ENCODE results near the gene GFOD1.
"Not testable (repeated sequence)": the region's sequence is repeated elsewhere in the genome, so short reads cannot be mapped to it uniquely, and the experiment has no call there.

GFOD1 gene

DNA sequence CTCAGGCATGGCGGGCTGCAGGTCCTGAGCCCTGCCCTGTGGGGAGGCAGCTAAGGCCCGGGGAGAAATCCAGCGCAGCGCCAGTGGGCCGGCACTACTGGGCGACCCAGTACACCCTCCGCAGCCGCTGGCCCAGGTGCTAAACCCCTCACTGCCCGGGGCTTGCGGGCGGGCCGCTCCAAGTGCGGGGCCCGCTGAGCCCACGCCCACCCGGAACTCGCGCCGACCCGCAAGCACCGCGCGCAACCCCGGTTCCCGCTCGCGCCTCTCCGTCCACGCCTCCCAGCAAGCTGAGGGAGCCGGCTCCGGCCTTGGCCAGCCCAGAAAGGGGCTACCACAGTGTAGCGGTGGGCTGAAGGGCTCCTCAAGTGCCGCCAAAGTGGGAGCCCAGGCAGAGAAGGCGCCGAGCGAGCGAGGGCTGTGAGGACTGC, 23.8 kb upstream of the GFOD1 start:
- DNase-seq, result not testable (repeated sequence)

DNA sequence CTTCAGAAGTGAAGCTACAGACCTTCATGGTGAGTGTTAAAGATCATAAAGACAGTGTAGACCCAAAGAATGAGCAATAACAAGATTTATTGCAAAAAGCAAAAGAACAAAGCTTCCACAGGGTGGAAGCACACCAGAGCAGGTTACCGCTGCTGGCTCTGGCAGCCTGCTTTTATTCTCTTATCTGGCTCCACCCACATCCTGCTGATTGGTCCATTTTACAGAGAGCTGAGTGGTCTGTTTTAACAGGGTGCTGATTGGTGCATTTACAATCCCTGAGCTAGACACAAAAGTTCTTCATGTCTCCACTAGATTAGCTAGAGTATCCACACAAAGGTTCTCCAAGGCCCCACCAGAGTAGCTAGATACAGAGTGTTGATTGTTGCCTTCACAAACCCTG, 23.0 kb upstream of the GFOD1 start:
- not testable (repeated sequence) for DNase-seq

DNA sequence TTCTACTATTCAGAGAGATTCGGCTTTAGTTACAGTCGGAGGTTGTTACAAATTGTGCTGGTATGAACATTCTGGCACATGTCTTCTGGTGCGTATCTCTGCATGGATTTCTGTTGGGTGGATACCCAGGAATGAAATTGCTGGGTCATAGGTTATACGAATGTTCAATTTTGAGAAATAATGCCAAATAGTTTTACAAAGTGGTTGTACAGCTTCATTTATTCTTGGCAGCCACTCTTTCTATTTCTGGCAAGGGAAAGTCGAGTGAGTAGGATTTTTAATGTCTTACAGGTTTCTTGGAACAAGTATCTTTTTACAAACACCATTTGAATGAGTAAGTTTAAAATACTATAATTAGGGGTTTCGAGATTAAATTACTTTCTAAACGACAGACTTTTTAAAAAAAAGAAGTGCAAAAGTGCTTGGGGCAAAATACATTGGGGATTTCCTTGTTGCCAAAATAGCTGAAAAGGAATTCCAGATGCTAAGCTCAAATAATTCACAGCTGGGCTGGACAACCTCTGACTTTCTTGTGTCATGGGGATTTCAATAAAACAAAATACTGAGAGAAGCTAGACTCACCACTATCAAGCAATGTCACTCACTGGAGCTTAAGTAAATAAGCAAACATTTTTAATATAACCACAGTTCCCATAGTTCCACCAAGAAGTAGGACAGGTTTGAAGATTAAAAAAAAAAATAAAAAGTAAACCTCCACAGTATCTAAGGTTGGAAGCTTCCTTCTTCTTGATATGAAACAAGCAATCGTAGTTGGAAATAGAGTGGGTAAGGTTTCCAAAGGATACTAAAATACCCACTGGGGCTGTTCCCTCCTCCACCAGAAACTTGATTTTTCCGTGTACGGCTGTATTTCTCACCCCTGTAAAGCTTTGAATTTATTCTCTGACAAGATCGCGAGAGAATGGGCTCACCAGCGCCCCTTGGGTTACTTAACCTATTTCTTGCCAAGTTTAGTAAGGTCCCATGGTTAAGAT, 21.6 kb upstream of the GFOD1 start:
- no peak for DNase-seq

DNA sequence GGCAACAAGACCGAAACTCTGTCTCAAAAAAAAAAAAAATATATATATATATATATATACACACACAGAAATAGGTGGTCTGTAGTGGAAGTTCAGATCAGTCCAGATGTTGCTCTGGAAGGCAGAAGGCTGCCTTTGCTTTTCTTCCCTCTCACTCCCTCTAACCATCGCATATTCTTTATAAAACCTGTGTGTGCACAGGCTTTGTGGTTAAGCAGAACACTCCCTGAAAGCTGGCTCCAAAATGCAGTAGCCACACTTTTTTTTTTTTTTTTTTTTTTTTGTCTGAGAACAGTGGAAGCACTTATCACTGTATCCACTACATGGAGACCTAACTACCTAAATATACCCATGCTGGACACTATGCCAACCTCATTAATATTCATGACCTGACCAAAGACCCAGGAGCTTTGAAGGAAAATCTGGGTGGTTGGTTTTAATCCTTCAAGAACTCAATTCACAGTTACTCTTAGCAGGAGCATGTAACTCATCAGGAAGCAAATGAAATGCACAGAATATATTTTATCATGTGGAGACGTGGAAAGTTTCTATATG, 20.0 kb upstream of the GFOD1 start:
- DNase-seq, result no peak

DNA sequence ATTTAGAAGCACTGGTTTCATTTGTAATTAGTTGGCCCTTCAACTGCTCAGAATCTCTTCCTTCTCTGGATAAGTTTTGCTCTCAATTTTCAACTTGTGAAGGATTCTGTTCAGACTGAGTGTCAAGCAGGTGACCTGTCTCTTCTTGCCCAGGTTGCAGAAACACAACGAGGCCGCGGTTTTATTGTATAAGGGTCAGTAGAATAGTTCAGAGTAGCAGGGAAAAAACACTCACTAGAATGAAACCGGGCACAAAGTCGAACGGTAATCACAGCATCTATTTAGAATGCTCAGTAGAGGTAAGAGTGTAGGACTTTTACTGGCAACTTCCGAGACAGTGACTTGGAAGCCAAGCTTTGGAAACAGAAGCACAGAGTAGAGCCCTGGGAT, 17.9 kb upstream of the GFOD1 start:
- DNase-seq, result no peak

DNA sequence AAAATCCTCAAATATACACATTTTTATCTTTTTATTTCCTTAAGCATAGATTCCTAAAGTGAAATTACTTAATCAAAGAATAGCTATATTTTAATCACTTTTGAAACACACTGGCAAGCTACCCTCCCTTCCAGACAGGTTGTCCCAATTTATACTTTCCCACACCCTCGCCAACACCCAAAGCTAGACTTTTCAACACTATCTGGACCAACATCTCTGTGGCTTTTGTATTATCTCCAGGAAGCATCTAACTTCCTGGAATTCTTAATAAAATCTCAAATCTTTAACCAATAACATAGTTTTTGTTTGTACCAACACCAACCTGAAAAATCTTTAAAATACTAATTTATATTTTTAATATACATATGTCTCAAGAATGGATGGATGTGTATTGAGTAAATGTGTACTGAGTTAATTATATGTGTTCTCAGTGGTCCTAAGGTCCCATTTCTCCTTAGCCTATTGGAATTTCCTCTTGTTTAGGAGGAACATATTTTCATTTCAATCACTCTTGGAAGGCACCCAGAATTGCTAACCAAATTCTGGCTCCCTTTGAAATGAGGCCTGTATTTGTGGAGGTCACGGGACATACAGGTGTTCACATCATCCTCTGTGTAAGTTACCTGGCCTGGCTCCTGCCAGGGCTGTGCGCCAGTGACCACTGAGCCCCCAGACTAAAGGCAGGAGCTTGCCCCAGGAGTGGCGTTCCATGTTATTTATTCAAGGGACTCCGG, 17.4 kb upstream of the GFOD1 start:
- DNase-seq, result no peak

DNA sequence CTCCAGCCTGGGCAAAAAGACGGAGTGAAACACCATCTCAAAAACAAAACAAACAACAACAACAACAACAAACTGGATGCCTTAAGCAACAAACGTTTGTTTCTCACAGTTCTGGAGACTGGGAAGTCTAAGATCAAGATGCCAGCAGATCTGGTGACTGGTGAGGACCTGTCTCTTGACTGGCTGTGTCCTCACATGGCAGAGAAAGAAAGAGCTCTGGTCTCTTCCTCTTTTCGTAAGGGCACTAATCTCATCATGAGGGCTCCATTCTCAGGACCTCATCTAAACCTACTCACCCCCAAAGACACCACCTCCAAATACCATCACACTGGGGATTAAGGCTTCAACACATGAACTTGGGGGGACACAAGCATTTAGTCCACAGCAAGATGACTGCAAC, 13.5 kb upstream of the GFOD1 start:
- no peak for DNase-seq

DNA sequence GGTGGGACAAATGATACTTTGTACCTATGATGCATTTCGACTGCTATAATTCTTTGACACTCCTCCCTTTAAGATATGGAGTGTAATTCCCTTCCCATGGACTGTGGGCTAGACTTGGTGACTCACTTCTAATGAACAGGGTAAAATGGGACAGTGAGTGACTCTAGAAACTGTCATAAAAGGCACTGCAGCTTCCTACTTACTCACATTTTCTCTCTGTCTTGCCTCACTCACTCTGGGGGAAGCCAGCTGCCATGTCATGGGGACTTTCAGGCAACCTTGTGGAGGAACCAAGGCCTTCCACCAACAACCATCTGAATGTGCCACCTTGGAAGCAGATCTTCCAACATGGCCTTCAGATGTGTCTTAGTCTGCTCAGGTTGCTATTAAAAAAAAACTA, 12.9 kb upstream of the GFOD1 start:
- DNase-seq, result no peak

DNA sequence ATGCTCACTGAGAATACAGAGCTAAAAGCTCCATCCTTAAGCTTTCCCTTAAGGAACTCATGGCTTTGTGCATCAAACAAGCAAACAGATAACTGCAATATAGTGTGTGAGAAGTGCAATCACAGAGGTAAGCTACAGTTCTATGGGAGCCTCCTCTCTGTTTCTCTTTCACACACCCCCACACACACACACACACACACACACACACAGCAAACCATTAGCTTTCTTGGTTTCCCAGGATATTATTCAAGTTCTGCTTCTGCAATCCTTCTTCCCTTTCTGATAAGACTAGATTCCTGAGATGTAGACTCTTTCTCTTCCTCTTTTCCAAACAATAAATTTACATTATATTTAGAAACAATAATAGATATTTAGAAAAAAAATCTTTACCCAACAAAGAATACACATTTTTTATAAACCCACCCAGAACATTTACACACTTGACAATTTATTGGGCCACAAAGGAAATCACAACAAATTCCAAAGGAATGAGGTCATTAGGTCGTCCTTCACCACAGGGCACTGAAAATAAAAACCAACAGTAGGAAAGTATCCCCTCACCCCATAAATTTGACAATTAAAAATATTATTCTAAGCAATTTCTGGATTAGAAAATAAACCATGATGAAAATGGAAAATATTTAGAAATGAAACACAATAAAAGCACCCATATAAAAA, 9.3 kb upstream of the GFOD1 start:
- no peak for DNase-seq

DNA sequence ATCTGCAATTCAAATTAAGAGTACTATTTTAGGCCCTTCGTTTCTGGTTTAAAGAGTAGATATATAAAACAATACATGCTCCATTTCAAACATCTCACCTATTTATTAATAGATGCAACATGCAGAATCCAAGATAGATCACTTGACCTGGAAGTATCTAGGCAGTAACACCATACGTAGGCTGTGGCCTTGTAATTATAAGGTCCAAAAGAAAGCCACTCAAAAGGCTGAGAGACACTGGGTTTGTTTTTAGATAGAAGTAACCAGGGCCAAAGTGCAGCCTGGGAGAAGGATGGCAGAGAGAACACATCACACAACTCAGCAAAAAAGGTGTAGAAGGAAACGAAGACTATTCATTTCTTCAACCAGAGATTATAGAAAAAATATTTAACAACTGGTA, 8.4 kb upstream of the GFOD1 start:
- no peak for DNase-seq

DNA sequence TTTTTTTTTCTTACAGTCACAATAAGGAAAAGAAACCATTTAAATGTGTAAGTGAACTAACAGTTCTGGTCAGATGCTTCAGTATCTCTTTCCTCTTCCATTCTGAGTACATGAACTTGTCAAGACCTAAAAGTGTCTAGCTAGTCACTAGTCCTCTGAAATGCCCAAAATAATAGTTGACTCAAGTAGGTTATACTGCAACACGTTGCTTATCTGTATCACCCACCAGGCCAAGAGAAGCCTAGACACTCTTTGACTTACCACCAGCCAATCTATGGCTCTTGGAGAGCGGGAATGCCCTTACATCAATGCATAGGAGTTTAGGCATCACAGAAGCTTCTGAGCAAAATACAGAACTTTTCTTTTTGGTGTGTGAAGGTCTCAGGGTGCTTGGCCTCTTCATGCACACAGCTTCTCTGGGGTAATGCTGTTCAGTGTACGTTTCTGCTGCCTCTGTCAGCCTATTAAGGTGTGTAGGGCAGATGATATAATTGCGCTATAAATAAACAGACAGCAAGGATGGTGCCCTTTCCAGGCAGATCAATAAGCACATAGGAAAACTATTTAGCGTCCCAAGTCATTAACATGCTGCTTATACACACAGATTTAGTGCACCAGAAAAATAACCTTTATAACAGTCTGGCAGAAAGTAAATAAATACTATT, 7.8 kb upstream of the GFOD1 start:
- DNase-seq, result no peak

DNA sequence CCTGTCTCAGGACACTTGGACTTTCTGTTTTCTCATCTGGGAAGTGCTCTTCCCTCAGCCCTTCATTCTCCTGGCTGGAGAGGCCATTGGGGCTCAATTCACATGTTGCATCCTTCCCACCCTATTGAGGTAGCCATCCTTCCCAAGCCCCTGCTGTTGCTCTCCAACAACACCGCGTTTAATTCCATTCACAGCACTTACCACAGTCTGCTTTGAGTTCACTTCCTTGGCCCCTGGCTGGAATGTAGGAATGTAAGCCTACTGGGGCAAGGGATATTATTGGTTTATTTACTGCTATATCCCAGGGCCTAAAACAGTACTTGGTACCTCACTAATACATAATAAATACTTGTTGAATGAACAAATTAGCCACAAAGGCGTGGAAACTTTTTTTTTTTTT, 6.7 kb upstream of the GFOD1 start:
- DNase-seq, result no peak

DNA sequence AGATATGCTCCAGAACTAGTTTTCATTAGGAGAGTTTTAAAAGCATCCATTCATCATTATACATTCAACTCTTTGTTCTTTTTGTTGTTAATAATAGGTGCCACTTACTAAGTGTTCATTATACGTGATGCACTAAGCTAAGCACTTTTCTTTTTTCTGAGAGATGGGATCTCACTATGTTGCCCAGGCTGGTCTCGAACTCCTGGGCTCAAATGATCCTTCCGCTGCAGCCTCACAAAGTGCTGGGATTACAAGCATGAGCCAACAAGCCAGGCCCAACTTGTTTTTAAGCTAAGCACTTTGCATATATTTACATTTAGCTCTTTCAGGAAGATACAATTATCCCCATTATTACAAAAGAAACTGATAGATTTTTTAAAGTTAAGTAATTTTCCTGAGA, 5.7 kb upstream of the GFOD1 start:
- no peak for DNase-seq

DNA sequence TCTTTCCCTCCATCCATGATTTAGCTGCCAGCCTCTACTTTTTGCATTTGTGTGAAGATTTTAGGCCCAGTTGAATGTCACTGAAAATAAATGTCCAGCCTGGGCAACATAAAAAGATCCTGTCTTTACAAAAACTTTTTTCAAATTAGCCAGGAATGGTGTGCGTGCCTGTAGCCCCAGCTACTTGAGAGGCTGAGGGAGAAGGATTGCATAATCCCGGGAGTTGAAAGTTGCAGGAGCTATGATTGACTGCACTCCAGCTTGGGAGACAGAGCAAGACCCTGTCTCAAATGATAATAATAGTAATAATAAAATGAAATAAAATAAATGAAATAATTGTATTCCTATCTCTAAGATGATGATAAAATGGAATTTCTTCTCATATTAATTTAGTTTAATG, 5.0 kb upstream of the GFOD1 start:
- DNase-seq, result no peak

DNA sequence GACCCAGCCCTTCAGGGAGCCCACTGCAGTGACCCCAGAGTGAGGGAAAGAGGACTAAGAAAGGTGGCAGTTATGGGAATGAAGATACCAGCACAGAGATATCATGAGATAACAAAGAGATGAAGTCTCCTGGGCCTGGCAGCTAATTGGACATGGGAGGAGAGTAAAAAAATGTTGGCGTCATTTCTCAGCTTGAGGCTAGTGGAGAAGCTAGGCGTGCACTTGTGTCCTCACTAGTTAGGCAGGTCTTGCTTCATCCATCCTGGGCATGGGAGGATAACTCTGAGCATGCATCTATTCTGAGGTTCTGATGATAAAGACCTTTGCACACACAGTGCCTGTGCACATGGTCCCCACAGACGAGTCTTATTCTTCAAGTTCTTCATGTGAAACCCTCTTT, 4.1 kb upstream of the GFOD1 start:
- no peak for DNase-seq

DNA sequence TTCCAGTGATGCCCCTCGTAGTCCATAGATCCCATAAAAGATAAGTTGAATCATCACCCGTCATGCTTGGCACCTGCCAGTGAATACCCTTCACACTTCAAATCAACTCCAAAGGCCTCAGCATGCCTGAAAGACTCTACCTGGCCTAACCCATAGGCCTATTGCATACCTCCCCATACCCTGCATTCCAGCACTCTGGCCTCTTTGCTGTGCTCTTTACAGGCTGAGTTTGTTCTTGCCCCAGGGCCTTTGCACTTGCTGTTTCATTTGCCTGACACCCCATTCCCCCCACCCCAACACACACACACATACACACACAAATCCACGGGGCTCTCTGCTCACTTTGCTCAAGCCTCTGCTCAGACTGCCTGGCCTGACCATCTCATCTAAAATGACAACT, 3.0 kb upstream of the GFOD1 start:
- DNase-seq, result no peak

DNA sequence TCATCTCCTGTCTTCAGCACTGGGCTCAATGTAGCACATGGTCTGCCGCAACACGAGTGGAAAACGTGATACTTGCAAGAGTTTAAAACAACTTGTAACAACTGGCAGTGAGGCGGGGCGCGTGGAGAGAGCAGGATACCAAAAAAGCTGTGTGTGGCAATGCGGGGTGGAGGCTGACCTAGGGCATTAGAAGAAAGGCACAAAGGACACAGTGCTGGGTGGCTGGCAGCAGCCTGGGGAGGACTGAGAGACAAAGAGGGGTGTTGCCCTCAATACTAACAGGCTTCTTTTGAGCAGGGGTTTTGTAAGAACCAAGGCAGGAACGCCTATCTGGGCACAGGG, 1.5 kb upstream of the GFOD1 start:
- DNase-seq, result no peak

DNA sequence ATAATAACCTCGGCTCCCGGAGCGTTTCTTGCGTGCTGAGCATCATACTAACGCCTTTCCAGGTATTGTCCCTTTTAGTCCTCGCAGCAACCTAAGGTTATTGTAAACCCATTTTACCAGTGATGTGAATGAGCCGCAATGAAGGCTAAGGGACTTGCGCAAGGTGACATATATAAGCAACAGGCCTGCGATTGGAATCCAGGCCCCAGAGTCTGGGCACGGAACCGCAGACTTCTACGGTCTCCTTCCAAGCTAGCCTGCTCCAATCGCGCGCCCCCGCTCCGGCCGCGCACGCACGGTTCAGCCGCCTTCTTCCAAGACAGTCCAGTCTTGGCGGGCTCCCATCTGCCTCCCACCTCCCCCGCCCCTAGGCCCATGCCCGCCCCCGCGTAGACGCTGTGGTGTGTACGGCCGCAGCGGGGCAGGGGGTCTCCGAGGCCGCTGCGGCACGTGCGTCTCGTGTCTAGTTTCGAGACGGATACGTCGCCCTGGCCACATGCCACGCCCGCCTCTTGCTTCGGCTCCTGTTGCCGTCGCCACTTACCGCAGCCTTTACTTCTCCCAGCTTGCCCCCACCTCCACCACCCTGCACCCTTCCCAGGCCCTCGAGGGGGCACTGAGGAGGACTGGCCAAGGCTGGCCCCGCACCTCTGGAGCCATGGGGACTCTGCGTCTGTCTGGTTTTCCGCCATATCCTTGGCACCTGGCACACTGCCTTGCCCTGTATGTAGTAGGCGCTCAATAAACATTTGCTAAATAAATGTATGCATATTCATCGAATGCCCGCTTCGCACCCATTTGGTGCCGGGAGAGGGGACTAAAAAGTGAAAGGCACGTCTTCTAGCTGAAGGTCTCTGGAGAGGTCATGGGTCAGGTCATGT, 855 bp upstream of the GFOD1 start:
- no peak for DNase-seq

DNA sequence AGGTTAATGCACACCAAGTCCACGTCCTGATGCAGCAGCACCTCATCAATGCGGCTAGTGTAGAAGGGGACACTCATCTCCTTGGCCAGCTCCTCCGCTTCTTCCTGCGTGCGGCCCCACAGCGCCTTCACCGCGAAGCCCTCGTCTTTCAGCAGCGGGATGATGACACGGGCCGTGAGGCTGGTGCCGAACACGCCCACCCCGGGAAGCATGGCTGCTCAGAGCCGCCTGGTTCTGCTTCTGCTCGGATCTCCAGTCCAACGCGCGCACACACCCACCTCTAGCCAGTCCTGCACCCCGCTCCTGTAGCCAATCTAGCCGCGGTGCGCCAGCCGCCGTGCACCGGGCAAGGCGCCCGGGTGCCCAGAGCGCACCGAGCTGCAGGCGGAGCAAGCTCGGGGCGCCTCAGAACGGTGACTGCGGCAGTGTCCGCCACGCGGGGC, 700 bp downstream of the GFOD1 start:
- DNase-seq, result no peak

DNA sequence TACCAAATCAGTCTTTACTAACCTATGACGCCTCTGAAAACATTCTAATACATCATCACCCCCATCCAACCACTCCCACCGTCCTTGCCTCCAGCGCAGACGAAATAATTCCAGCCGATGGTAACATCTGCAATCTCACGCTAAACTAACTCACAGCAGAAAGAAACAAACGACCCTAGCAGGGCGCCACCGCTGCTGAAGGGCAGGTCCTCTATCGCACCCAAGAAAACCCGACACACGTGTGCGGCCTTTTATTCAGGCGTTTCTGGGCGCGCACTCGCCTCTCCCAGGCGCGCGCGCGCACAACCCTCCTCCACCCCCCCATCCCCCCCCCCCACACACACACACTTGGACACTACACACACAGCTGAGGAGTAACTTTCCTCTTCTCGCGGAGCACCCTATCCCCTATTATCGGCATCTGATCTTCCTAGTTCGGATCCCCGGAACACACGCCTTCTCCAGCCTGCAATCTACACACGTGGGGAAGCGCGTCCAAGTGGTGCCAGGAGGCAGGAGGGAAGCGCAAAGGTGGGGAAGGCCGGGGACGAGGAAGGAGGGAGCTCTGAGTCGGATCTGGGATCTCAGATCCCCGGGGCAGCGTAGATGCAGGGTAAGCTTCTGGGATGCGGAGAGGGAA, 1.4 kb downstream of the GFOD1 start:
- DNase-seq, result no peak

DNA sequence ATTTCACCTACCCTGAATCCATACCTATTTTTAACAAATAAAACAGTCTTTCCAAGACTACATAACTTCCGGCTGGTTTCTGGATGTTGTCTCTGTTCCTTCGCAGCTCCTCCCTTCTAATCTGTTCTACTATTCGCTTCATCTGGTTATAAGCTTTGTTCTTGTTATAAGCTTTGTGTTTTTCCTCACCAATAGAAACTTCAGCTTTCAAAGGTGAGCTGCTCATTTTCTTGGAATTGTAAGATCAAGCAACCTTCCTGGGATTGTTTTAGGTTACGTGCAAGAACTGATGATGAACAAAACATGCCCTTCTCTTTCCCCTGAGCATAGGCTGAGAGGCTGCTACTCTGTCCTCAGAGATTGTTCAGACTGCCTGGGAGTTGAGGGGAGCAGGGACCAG, 2.1 kb downstream of the GFOD1 start:
- no peak for DNase-seq

All from amniotic stem cell (primary cell).